Dendritic cell treated with granulocyte-macrophage colony-stimulating factor and Interleukin-4, amounts not matched to agents 40 ng/mL and 50 ng/mL, for 4 days (primary cell): Measurements from ENCODE around the gene SIDT2.
"Not testable (repeated sequence)": the region's sequence is repeated elsewhere in the genome, so short reads cannot be mapped to it uniquely, and the experiment has no call there.

Source experiments
- H3K27ac Mint-ChIP-seq: one replicate; pipeline ENCODE4 v1.8.0; 2022; ENCODE audit warnings: mild to moderate bottlenecking, mixed read lengths
- H3K27me3 Mint-ChIP-seq: one replicate; pipeline ENCODE4 v1.8.0; 2022; ENCODE audit warnings: mild to moderate bottlenecking, mixed read lengths
- H3K36me3 Mint-ChIP-seq: one replicate; pipeline ENCODE4 v1.8.0; 2022; ENCODE audit warnings: low read depth, mixed read lengths
- H3K4me1 Mint-ChIP-seq: one replicate; pipeline ENCODE4 v1.8.0; 2022; ENCODE audit warnings: low read depth, mixed read lengths
- H3K4me3 Mint-ChIP-seq: one replicate; pipeline ENCODE4 v1.8.0; 2022; ENCODE audit warnings: mild to moderate bottlenecking, moderate library complexity, mixed read lengths
- H3K9me3 Mint-ChIP-seq: one replicate; pipeline ENCODE4 v1.8.0; 2022; ENCODE audit warnings: mixed read lengths
- intact Hi-C: fragments of 100-400 bp; cut with micrococcal nuclease; formaldehyde crosslinking; loops from one replicate; pipeline ENCODE4 v1.15.0; 2022

The SIDT2 gene

GRCh38 chr11:117179048-117179999 is 781 bp downstream of the SIDT2 start:
- no peaks in the 10 kb centered on the region for H3K27me3 Mint-ChIP-seq
- intact Hi-C loops = no loop called here
- no peaks in the 10 kb centered on the region for H3K9me3 Mint-ChIP-seq
- peaks cover 50% of the 10 kb centered on the region for H3K36me3 Mint-ChIP-seq
- peak overlapping the region; percentile 96 for H3K4me3 Mint-ChIP-seq
- H3K4me1 Mint-ChIP-seq = peaks cover 37% of the 10 kb centered on the region
- H3K27ac Mint-ChIP-seq = peak overlapping the region; percentile 94

GRCh38 chr11:117180020-117180419 is 1.5 kb downstream of the SIDT2 start:
- Mint-ChIP-seq H3K9me3 (no peaks in the 10 kb centered on the region), H3K36me3 (peaks cover 56% of the 10 kb centered on the region), H3K4me1 (peaks cover 41% of the 10 kb centered on the region), H3K27me3 (no peaks in the 10 kb centered on the region), H3K4me3 (peak overlapping the region; percentile 96), H3K27ac (peak overlapping the region; percentile 94)
- intact Hi-C loops = loop anchor here (5.0 kb wide), 1 partner anchor 33 kb away; no protein-coding TSS in a partner anchor

- peak overlapping the region; percentile 94 for H3K27ac Mint-ChIP-seq
- no peaks in the 10 kb centered on the region for H3K9me3 Mint-ChIP-seq
- H3K27me3 Mint-ChIP-seq = no peaks in the 10 kb centered on the region
- peaks cover 65% of the 10 kb centered on the region for H3K36me3 Mint-ChIP-seq
- peak overlapping the region; percentile 96 for H3K4me3 Mint-ChIP-seq
- H3K4me1 Mint-ChIP-seq = peaks cover 50% of the 10 kb centered on the region
- intact Hi-C loops = loop anchor here (1.0 to 5.0 kb wide), 3 partner anchors 8 to 45 kb away; no protein-coding TSS in a partner anchor
Observed at GRCh38 chr11:117180661-117181585, 2.4 kb downstream of the SIDT2 start.

- peaks cover 75% of the 10 kb centered on the region for H3K36me3 Mint-ChIP-seq
Observed at GRCh38 chr11:117181586-117182550, 3.3 kb downstream of the SIDT2 start.

GRCh38 chr11:117182551-117182935 is 4.0 kb downstream of the SIDT2 start:
- H3K4me3 Mint-ChIP-seq = no peak overlapping the region
- H3K9me3 Mint-ChIP-seq = no peaks in the 10 kb centered on the region
- H3K4me1 Mint-ChIP-seq = peaks cover 66% of the 10 kb centered on the region
- peaks cover 81% of the 10 kb centered on the region for H3K36me3 Mint-ChIP-seq
- H3K27me3 Mint-ChIP-seq = no peaks in the 10 kb centered on the region
- intact Hi-C loops = loop anchor here (5.0 kb wide), 1 partner anchor 35 kb away; no protein-coding TSS in a partner anchor
- peak overlapping the region; percentile 94 for H3K27ac Mint-ChIP-seq

More at GRCh38 chr11:117181586-117182550, 3.3 kb downstream of the SIDT2 start:
- Mint-ChIP-seq H3K4me3 (no peak overlapping the region), H3K4me1 (peaks cover 60% of the 10 kb centered on the region), H3K27ac (peak overlapping the region; percentile 94), H3K9me3 (no peaks in the 10 kb centered on the region), H3K27me3 (no peaks in the 10 kb centered on the region)
- intact Hi-C loops = loop anchor here (1.0 to 5.0 kb wide), 3 partner anchors 7 to 44 kb away; no protein-coding TSS in a partner anchor

- not testable (repeated sequence) for H3K9me3 Mint-ChIP-seq, H3K27me3 Mint-ChIP-seq, H3K4me3 Mint-ChIP-seq
- peak overlapping the region; percentile 94 for H3K27ac Mint-ChIP-seq
- peaks cover 88% of the 10 kb centered on the region for H3K36me3 Mint-ChIP-seq
- peaks cover 67% of the 10 kb centered on the region for H3K4me1 Mint-ChIP-seq
- intact Hi-C loops = loop anchor here (5.0 kb wide), 1 partner anchor 36 kb away; no protein-coding TSS in a partner anchor
Observed at GRCh38 chr11:117183178-117183577, 4.6 kb downstream of the SIDT2 start.

- intact Hi-C loops = loop anchor here (5.0 kb wide), 1 partner anchor 37 kb away; no protein-coding TSS in a partner anchor
- peaks cover 71% of the 10 kb centered on the region for H3K4me1 Mint-ChIP-seq
- H3K36me3 Mint-ChIP-seq = peaks cover 93% of the 10 kb centered on the region
- H3K27me3 Mint-ChIP-seq = no peaks in the 10 kb centered on the region
- H3K9me3 Mint-ChIP-seq = no peaks in the 10 kb centered on the region
- H3K27ac Mint-ChIP-seq = peak overlapping the region; percentile 10
- no peak overlapping the region for H3K4me3 Mint-ChIP-seq
Observed at GRCh38 chr11:117183724-117184349, 5.3 kb downstream of the SIDT2 start.

GRCh38 chr11:117185736-117186430 is 7.3 kb downstream of the SIDT2 start:
- Mint-ChIP-seq H3K4me3 (peak overlapping the region; percentile 52), H3K4me1 (peaks cover 73% of the 10 kb centered on the region), H3K27me3 (no peaks in the 10 kb centered on the region), H3K27ac (peak overlapping the region; percentile 84), H3K36me3 (peaks cover 99% of the 10 kb centered on the region), H3K9me3 (no peaks in the 10 kb centered on the region)
- intact Hi-C loops = no loop called here

GRCh38 chr11:117186431-117186761 is 7.9 kb downstream of the SIDT2 start:
- intact Hi-C loops = no loop called here
- Mint-ChIP-seq H3K4me1 (peaks cover 68% of the 10 kb centered on the region), H3K27ac (peak overlapping the region; percentile 84), H3K4me3 (peak overlapping the region; percentile 62), H3K36me3 (peaks cover 99% of the 10 kb centered on the region), H3K9me3 (no peaks in the 10 kb centered on the region), H3K27me3 (no peaks in the 10 kb centered on the region)

GRCh38 chr11:117187007-117187406 is 8.5 kb downstream of the SIDT2 start:
- Mint-ChIP-seq H3K4me1 (peaks cover 65% of the 10 kb centered on the region), H3K27me3 (no peaks in the 10 kb centered on the region), H3K36me3 (peaks cover 99% of the 10 kb centered on the region), H3K9me3 (no peaks in the 10 kb centered on the region), H3K27ac (peak overlapping the region; percentile 84), H3K4me3 (peak overlapping the region; percentile 62)
- intact Hi-C loops = no loop called here

GRCh38 chr11:117187428-117187798 is 8.9 kb downstream of the SIDT2 start:
- Mint-ChIP-seq H3K9me3 (no peaks in the 10 kb centered on the region), H3K4me3 (peak overlapping the region; percentile 62), H3K27me3 (no peaks in the 10 kb centered on the region), H3K27ac (peak overlapping the region; percentile 84), H3K4me1 (peaks cover 68% of the 10 kb centered on the region), H3K36me3 (peaks cover 99% of the 10 kb centered on the region)
- intact Hi-C loops = no loop called here

- Mint-ChIP-seq H3K9me3 (no peaks in the 10 kb centered on the region), H3K4me1 (peaks cover 73% of the 10 kb centered on the region), H3K36me3 (peaks cover 99% of the 10 kb centered on the region), H3K27ac (peak overlapping the region; percentile 84), H3K4me3 (peak overlapping the region; percentile 48), H3K27me3 (no peaks in the 10 kb centered on the region)
- intact Hi-C loops = no loop called here
Observed at GRCh38 chr11:117187799-117188481, 9.4 kb downstream of the SIDT2 start.
